Parathyroid adenoma (tissue), 2 donors: Measurements from ENCODE around the gene RAPGEF6.

ENCODE experiments used
- H2AFZ ChIP-seq: fragments of 300-600 bp; sonication (generic); one replicate; pipeline ENCODE4 v1.7.0; 2017; ENCODE audit warnings: antibody characterized with exemption, mild to moderate bottlenecking
- H3K27ac ChIP-seq: fragments of 300-600 bp; sonication (generic); one replicate; pipeline ENCODE4 v1.7.0; 2017
- H3K27me3 ChIP-seq: fragments of 300-600 bp; sonication (generic); one replicate; pipeline ENCODE4 v1.7.0; 2017; ENCODE audit warnings: low read length; ENCODE audit not compliant: control insufficient read depth, insufficient read depth
- H3K36me3 ChIP-seq: fragments of 300-600 bp; sonication (generic); one replicate; pipeline ENCODE4 v1.7.0; 2017; ENCODE audit warnings: low read length; ENCODE audit not compliant: control insufficient read depth, insufficient read depth
- H3K4me1 ChIP-seq: fragments of 300-600 bp; sonication (generic); one replicate; pipeline ENCODE4 v1.7.0; 2017; ENCODE audit warnings: control low read depth
- H3K4me2 ChIP-seq: fragments of 300-600 bp; sonication (generic); one replicate; pipeline ENCODE4 v1.7.0; 2017; ENCODE audit warnings: low read length
- H3K4me3 ChIP-seq: fragments of 300-600 bp; sonication (generic); one replicate; pipeline ENCODE4 v1.7.0; 2017; ENCODE audit warnings: low read depth, low read length
- H3K79me2 ChIP-seq: fragments of 300-600 bp; sonication (generic); one replicate; pipeline ENCODE4 v1.7.0; 2017; ENCODE audit warnings: control low read depth
- H3K9ac ChIP-seq: fragments of 300-600 bp; sonication (generic); one replicate; pipeline ENCODE4 v1.7.0; 2017; ENCODE audit warnings: mild to moderate bottlenecking
- H3K9me3 ChIP-seq: fragments of 300-600 bp; sonication (generic); one replicate; pipeline ENCODE4 v1.7.0; 2017; ENCODE audit warnings: low read length; ENCODE audit not compliant: control insufficient read depth
- CTCF ChIP-seq: fragments of 300-600 bp; sonication (generic); IDR thresholded peaks from one replicate; pipeline ENCODE4 v1.7.0; 2017; ENCODE audit warnings: antibody characterized with exemption, mild to moderate bottlenecking
- donor health status: primary hyperparathyroidism.

The RAPGEF6 gene

GRCh38 chr5:131457193-131457592, 177.8 kb downstream of the RAPGEF6 start:
- no peak overlapping the region for H3K9ac ChIP-seq
- H3K4me3 ChIP-seq, result no peak overlapping the region
- H3K36me3 ChIP-seq, result no peaks in the 10 kb centered on the region
- H3K9me3 ChIP-seq, result no peaks in the 10 kb centered on the region
- no peaks in the 10 kb centered on the region for H3K79me2 ChIP-seq
- H2AFZ ChIP-seq, result no peak overlapping the region
- H3K27ac ChIP-seq, result no peak overlapping the region
- no peak for TF ChIP-seq CTCF
- no peaks in the 10 kb centered on the region for H3K27me3 ChIP-seq
- H3K4me2 ChIP-seq, result no peak overlapping the region
- H3K4me1 ChIP-seq, result peaks cover 4% of the 10 kb centered on the region

GRCh38 chr5:131450941-131451340, 184.1 kb downstream of the RAPGEF6 start:
- Histone ChIP-seq H3K9ac (no peak overlapping the region), H3K27ac (no peak overlapping the region), H3K36me3 (no peaks in the 10 kb centered on the region), H3K79me2 (no peaks in the 10 kb centered on the region), H2AFZ (no peak overlapping the region), H3K4me1 (peaks cover 4% of the 10 kb centered on the region), H3K4me3 (no peak overlapping the region), H3K27me3 (no peaks in the 10 kb centered on the region), H3K9me3 (no peaks in the 10 kb centered on the region), H3K4me2 (no peak overlapping the region)
- no peak for TF ChIP-seq CTCF

GRCh38 chr5:131441184-131441583, 193.8 kb downstream of the RAPGEF6 start:
- Histone ChIP-seq H3K79me2 (no peaks in the 10 kb centered on the region), H2AFZ (no peak overlapping the region), H3K36me3 (no peaks in the 10 kb centered on the region), H3K27ac (no peak overlapping the region), H3K4me2 (no peak overlapping the region), H3K27me3 (no peaks in the 10 kb centered on the region), H3K4me3 (no peak overlapping the region), H3K9me3 (no peaks in the 10 kb centered on the region), H3K4me1 (peaks cover 3% of the 10 kb centered on the region), H3K9ac (no peak overlapping the region)
- TF ChIP-seq CTCF, result no peak

GRCh38 chr5:131436081-131436480, 198.9 kb downstream of the RAPGEF6 start:
- H3K4me3 ChIP-seq, result no peak overlapping the region
- H3K27me3 ChIP-seq, result no peaks in the 10 kb centered on the region
- peaks cover 4% of the 10 kb centered on the region for H3K4me1 ChIP-seq
- TF ChIP-seq CTCF, result no peak
- H3K79me2 ChIP-seq, result no peaks in the 10 kb centered on the region
- no peak overlapping the region for H3K27ac ChIP-seq
- H3K9ac ChIP-seq, result no peak overlapping the region
- H3K4me2 ChIP-seq, result no peak overlapping the region
- no peaks in the 10 kb centered on the region for H3K9me3 ChIP-seq
- no peaks in the 10 kb centered on the region for H3K36me3 ChIP-seq
- H2AFZ ChIP-seq, result no peak overlapping the region

GRCh38 chr5:131433109-131433508, 201.9 kb downstream of the RAPGEF6 start:
- Histone ChIP-seq H3K4me1 (peaks cover 4% of the 10 kb centered on the region), H3K4me2 (no peak overlapping the region), H3K9ac (no peak overlapping the region), H3K27ac (no peak overlapping the region), H3K79me2 (no peaks in the 10 kb centered on the region), H3K27me3 (no peaks in the 10 kb centered on the region), H3K36me3 (no peaks in the 10 kb centered on the region), H3K4me3 (no peak overlapping the region), H3K9me3 (no peaks in the 10 kb centered on the region), H2AFZ (no peak overlapping the region)
- TF ChIP-seq CTCF, result no peak
